8988T (cell line): ENCODE results near the gene FUNDC2.
"Not testable (repeated sequence)": the region's sequence is repeated elsewhere in the genome, so short reads cannot be mapped to it uniquely, and the experiment has no call there.

ENCODE experiments used
- DNase-seq: peaks from one replicate; pipeline ENCODE4 v3.0.0; 2011

Gene FUNDC2

GRCh38 chrX:155026727-155027508 lies at the start of gene FUNDC2:
Gene FUNDC2 (plus strand): TSS chrX:155026844. CDS start chrX:155026939, 95 bp downstream.
- DNase-seq: no peak

DNA sequence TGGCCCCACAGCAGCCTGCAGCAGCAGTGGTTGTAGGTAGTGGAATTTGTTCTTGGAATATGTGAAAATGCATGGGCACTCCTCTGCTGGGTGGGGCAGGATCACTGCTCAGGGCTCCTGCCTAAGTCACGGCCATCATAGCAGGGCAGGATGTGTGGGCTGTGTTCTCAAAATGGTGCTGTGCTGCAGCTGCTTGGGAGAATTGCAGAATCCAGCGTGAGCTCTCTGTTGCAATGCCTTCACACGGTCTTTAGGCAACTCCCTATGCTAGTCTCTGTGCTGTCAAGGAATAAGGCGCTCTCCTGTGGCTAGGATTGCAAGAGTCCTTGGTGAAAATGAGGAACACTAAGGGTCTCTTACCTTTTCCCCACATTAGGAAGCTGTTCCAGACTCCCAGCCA lies 47.0 kb upstream of the FUNDC2 start:
- DNase-seq: no peak

- no peak for DNase-seq
These were observed 46.1 kb upstream of the FUNDC2 start for GRCh38 chrX:154980330-154981115.

DNA sequence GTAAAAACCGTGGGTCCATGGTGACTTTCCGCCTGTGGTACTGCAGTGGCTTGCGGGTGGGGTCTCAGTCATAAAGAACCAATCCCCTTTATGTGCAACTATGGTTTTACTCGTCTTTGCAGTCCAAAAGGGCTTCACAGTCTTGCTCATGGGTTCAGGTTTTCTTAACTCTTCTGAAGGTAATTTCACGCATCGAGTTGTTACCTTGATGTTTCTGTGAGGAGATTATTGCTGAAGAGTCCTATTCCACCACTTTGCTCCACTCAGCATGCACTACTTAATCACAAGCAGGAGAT lies 45.6 kb upstream of the FUNDC2 start:
- no peak for DNase-seq

DNA sequence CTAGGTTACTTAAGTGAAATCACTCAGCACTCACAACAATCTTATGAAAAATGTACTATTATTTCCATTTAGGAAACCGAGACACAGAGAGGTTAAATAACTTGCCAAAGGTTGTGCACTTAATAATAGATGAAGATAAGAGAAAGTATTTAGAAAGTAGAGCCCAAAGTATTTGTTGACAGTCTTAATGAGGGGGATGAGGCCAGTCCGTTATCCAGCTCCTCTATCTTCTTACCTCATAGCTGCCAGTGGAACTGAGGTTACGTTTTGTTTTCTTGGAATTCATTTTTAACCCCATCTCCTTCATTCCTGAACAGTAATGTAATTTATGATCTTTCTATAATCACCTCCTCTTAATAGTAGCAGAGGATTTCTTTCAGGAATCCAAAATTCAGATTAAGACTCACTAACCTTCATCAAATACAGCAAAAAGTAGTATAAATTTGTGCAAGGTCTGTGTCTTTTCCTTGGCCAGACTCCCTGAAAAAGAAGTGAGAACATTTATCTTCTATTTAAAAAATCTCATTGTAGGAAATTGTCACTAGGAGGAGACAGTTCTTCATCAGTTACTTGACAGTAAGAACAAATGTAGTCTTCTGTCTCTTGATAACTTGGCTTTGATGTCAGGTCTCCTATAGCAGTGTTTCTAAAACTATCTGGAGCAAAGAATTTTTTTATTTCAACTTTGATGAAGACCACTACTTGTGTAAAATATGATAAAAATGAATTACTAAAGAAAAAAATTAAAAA lies 39.6 kb upstream of the FUNDC2 start:
- no peak for DNase-seq

- DNase-seq: no peak
These were observed 38.7 kb upstream of the FUNDC2 start for GRCh38 chrX:154987940-154988339.

DNA sequence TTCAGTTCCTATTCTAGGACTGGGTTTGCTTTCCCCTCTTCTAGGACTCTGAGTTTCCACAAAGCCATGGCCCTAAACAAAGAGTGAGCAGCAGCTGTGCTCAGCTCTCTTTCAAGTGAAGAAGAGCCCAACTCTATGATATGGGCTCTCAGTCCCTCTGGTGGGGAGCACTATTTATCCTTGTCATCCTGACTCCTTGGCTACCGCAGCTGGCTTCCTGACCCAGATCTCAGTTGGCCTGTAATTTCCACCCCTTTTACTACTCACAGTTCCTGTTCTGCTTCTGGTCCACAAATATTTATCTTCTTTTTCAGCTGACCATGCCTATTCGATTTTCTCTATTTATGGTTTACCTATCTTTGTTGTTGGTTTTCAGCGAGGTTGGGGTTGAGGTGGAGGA lies 37.9 kb upstream of the FUNDC2 start:
- DNase-seq: no peak

- DNase-seq: no peak
These were observed 36.1 kb upstream of the FUNDC2 start for GRCh38 chrX:154990496-154990895.

DNA sequence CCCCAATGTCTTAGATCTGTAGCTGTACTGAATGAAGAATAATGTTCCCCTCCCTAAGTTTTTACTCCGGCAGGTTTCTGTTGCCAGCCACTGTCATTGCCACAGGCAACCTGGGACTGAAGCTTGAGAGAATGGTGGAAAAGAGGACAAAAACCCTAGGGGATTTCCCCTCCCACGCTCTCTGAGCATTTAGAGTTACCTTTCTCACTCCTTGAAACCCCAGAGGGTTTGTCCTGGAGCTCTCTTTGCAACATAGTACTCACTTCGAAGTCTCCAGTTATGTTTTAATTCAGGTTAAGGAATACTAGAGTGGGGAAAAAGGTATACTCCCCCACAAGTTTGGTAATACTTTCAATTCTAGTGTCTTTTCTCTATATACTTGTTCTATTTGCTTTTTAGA lies 35.6 kb upstream of the FUNDC2 start:
- DNase-seq: no peak

- DNase-seq: no peak
These were observed 35.2 kb upstream of the FUNDC2 start for GRCh38 chrX:154991476-154991875.

DNA sequence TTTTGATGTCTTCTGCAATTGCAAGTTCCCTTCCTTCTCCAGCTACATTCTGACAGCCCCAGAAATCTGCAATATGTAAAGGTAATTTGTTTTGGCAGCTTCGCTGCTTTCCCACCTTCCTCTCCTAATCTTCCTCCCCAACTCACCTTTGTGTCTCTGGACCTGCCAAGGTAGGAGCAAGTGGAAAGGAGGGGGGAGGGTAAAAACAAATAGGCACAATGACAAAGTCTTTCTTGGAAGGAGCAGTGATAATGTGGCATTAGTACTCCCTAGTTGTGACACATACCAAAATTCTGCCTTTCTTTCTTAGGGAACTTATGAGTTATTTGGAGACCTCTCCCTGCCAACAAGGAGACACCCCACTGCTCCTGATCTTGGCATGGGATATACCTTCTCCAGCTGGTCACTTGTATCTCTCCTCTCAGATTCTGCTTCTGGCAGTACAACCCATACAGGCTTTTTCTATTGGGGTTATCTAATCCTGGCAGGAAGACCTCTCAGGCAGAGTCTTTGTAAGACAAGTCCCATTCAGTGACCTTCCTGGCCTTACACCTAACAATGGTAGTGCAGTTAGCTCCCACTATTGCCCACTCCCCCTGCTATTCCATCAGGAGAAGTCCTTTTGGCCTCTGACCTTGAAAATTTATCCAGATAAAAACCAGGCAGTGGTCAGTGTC lies 28.3 kb upstream of the FUNDC2 start:
- DNase-seq: no peak

- no peak for DNase-seq
These were observed 25.8 kb upstream of the FUNDC2 start for GRCh38 chrX:155000841-155001240.

DNA sequence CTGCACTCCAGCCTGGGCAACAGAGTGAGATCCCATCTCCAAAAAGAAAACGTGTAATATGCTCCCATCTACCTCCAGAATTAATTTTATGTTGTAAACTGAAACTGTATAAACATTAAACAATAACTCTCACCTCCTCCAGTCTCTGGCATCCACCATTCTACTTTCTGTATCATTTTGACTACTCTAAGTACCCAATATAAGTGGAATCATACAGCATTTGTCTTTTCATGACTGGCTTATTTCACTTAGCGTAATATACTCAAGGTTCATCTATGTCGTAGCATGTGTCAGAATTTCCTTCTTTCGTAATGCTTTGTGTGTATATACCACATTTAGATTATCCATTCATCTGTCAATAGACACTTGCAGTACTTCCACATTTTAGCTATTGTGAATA lies 24.8 kb upstream of the FUNDC2 start:
- no peak for DNase-seq

DNA sequence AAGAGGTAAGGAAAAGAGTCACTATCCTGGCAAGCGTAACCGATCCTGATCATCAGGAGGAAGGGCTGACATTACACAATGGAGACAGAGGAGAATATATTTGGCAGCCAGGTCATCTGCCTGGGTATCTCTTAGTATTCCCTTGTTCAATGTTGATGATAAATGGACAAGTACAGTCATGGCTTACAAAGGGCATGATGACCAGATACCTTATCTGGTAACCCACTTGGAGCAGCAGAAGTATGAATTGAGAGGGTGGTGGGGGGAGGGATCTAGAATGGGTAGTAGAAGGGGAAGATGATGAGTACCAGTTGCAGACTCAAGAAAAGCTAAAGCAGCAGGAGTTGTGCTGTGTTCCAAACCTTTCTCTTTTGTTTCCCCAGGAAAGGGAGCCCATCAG lies 21.5 kb upstream of the FUNDC2 start:
- DNase-seq: no peak

DNA sequence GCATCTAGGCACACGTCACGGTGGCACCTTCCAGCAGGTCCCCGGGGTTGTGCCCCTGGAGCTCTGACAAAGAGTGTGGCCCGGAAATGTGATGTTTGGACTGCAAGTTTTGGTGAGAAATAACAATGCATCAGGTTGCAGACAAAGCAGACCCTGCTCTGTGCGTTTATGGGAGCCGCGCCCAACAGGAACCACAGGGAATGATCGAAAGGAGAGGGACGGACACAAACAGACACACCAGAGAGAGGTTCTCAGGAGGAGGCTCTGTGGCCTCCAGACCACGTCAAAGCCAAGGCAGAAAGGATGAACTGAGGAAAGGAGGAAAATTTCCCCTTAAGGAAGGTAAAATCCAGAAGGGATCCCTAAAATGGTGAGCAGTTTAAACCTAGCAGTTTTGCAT lies 20.3 kb upstream of the FUNDC2 start:
- not testable (repeated sequence) for DNase-seq

DNA sequence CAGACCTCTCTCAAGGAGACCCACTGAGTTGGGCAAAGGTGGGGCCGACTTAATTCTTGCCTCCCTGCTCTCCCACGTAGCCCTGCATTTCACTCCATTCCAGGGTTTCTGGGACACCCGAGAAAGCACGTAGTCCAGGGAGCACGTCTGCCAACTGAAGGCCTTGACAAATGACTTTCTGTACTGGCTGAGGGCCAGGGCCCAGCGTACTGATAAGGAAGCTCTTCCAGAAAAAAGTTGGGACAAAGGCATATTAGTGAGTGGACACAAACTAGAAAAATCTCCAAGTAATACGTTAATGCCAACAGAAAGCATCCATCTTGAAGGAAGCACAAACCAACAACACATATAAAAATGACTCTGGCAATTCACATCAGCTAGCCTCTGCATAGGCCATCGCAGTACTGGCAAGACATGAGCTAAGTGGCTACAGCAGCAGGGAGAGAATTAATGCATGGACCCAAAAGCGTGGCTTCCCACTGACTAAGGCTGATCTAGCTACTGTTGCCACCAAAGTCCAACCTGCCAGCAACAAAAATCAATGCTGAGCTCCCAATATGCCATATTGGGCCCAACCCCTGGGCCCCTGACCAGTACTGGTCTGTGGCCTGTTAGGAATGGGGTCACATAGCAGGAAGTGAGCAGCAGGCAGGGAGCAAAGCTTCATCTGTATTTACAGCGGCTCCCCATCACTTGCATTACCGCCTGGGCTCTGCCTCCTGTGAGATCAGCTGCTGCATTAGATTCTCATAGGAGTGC lies 19.6 kb upstream of the FUNDC2 start:
- not testable (repeated sequence) for DNase-seq

DNA sequence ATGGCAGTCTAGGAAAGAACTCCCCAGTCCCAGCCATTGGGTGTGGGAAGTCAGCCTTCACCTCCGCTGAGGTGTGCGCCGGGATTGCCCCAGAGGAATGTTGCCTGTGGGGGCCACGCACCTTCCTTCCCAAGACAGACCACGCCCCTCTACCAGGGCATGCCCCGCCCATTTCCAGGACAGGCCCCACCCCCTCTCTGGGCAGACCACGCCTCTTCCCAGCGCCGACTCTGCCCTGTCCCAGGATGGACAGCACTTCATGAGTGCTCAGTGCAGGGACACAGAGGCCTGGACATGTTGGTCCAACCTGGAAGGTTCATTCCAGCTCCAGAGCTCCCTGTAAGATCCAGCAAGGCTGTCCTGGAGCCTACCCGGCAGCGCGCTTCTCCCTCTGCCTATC lies 18.1 kb upstream of the FUNDC2 start:
- not testable (repeated sequence) for DNase-seq

DNA sequence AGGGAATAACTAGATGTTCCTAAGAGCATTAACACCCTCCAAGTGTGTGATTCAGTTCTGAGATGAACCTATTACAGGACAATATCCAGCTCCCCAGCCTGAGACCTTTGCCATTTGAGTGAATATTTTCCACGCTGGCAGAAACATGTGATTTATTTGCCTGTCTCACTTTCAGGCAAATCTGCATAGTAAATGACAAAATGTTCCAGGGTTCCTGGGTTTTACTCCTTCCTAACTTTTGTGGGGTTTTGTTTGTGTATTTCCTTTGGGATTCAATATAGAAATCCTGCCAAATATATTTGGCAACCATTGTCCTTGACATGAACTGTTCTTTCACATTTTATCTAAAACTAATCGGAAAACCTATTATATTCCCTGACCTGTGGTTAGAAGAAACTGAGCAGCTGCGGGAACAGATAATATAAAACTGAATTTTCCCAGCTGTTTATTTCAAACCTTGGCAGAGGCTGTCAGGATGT lies 16.6 kb upstream of the FUNDC2 start:
- DNase-seq: no peak

- DNase-seq: no peak
These were observed 6.1 kb upstream of the FUNDC2 start for GRCh38 chrX:155020591-155020990.

- no peak for DNase-seq
These were observed 4.1 kb upstream of the FUNDC2 start, which contains the start of gene F8 for GRCh38 chrX:155022585-155022984. Gene F8 (minus strand): TSS chrX:155022723. CDS start chrX:155022552, 171 bp downstream.

GRCh38 chrX:155023907-155024833 lies 2.5 kb upstream of the FUNDC2 start:
- DNase-seq: no peak
